GM21528 (cell line): ENCODE data around the gene METRNL.

ENCODE experiments used
- ATAC-seq: cut with Tn5 transposase; IDR thresholded peaks from one replicate; pipeline ENCODE4 v1.9.1; 2021; ENCODE audit warnings: mild to moderate bottlenecking, moderate library complexity; ENCODE audit not compliant: unreplicated experiment, low FRiP score

The METRNL gene

DNA sequence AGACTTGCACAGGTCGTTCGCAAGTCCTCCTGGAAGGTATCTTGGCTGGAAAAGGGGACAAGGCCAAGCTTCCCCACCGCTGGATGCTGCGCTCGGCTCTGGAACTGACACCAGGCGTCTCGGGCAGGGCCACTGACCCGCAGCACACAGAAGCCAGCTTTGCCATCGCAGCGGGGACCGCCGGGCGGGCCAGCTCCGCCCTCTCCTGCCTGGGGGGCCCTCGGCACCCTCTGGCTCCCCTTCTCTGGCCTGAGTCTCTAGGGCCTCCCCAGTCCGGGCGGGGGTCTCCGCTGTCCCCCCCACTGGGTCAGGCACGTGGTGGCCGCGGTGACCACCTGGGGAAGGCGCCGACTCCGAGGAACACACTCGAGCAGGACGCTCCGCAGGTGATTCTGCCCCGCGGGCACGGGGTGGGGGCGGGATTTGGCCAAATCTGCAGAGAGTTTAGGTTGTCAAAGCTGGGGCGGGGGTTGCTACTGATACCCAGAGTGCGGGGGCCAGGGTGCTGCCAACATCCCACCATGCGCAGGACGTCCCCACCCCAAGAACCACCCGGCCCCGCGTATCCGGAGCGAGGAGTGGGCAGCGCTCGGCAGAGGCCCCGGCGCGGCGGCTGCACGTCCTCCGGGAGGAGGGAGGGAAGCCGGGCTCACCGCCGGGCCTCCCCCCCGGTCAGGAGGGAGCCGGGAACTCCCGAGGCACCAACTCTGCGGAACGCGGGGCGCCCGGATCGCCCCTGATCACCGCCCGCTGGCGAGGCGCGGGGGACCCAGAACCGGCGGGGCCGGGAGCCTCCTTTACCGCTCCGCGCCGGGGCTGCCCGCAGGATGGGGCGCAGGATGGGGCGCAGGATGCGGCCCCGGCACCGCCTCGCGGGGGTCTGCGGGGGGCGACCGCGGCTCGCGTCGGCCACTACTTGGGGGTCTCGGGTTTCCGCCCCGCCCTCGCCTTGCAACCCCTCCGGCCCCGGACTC, 744 bp upstream of the METRNL start:
- no peak for ATAC-seq

DNA sequence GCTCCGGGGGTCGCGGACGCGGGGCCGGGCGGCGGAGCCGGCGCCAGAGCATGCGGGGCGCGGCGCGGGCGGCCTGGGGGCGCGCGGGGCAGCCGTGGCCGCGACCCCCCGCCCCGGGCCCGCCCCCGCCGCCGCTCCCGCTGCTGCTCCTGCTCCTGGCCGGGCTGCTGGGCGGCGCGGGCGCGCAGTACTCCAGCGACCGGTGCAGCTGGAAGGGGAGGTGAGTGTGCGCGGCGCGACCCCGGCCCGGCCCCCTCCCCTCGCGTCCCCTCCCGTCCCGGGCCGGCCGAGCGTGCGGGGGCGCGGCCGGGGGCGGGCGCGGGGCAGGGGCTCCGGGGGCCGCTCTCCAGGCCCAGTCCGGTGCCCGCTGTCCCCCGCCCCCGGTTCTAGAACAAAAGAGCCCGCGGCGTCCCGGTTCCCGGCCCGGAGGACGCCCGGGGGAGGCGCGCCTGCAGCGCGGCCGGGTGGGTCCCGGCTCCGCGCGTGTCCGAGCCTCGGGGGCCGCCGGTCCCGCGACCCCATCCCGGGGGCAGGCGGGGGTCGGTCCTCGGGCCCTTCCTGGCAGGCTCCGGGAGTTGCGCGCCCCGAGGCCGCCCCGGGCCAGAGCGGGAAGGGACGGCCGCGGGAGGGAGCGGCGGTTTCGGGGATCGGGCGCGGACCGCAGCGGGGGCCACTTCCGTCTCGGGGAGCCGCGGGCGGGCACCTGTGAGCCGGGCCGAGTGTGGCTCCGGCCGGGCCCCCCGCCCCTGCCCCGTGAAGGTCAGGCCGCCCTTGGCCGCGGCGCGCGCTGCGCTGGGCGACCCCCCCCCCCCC, 563 bp downstream of the METRNL start:
- ATAC-seq = no peak

DNA sequence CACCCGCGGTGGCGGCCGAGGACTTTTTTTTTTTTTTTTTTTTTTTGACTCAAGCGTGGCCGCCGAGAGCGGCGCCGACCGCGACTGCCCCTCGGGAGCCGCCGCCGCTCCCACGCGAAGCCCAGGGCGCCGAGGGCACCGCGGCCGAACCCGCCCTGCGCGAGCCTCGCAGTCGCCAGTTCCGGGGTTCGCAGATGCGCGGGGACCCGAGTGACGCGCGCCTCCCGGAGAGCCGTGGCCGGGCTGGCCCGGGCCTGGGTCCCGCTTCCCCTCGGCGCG, 1.1 kb downstream of the METRNL start:
- ATAC-seq = no peak

DNA sequence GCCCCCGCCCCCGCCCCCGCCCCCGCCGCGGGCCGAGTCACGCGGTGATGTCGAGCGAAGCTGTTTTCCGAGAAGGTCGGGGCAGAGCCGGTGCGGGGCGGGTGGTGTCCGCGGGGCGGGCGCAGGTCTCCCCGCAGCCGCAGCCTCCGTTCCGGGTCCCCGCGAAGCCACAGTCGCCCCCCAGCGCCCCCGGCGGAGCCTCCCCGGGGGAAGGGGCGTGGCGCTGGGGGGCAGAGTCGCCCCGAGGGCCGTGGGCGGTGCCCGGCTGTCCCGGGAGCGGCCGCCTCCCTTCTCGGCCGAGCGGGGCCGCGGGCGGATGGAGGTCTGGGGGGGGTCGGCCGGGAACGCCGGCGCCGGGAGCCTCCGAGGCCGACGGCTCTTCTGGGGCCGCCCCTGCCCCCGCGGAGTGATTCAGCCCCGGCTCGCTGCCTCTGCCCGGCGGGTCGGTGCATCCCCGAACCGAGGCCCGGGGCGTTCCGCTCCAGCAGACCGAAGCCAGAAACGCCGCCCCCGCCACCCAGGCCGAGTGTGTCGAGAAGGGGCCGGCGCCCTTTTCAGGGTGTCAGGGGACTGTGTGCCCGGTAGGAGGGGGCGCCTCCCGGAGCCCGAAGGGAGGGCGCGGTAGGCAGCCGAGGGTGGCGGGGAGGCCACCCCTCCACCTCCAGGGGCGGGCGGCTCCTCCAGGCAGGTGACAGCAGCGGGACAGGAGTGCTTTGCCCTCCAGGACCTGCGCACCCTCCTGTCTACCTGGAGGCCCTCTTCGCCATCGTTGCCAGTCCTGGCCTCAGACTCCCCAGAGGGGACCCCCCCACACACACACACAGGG, 1.7 kb downstream of the METRNL start:
- ATAC-seq = no peak

DNA sequence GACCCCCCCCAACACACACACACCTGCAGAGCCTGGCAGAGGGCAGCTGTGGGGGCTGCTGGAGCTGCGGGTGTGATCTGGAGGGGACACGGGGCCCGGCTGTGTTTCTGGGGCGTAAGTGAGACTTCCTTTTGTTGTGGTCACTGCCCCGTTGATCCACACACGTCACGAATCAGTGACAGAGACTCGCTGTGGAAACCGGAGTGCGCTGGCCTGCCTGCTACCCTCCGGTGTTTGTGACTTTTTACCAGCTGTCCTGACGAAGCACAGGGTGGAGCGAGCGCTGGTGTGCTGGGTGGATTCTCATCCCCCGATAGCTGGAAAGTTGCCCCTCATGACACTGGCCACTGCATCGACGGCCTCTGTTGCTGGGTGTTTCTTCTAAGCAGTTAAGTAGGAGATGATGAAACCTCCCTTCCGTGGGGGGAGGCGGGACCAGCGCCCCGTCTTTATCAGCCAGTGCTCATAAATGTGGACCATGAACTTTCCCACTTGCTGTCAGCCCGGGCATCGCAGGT, 2.3 kb downstream of the METRNL start:
- no peak for ATAC-seq

DNA sequence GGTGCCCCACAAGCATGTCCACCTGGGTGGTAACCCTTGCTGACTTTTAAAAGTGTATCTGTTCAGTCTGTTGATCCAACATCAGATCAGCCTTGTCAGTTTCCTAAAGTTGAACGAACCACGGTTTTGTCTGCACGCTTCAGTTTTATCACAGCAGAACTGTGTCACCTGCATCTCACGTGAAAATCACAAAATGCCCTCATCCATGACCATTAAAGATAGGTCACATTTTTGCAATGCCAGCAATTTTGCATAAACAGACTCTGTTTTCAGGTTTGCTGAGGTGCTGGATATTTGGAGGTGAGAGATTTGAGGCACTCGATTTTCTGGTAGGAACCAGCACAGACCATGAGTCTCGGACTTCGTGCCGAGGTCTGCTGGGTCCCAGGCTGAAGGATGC, 3.0 kb downstream of the METRNL start:
- no peak for ATAC-seq

DNA sequence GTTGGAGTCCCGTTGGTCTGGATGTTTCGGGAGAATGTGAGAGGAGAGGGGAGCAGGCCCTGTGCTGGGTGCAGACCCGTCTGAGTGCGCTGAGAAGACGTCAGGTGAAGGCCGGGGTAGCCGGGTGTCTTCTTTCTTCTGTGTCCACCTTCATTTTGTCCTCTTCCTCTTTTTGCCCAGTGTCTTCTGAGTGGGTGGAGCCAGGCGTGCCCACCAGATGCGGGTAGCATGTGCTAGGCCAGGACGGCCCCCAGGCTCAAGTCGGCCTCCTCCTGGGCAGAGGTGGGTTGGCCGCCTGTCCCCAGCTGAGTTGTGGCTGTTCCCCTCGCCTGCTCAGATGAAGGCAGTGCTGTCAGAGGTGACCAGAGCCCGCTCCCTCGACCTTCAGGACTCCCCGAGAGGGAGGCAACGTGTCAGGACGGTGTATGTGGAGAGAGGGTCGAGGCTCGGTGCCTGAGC, 3.5 kb downstream of the METRNL start:
- no peak for ATAC-seq

DNA sequence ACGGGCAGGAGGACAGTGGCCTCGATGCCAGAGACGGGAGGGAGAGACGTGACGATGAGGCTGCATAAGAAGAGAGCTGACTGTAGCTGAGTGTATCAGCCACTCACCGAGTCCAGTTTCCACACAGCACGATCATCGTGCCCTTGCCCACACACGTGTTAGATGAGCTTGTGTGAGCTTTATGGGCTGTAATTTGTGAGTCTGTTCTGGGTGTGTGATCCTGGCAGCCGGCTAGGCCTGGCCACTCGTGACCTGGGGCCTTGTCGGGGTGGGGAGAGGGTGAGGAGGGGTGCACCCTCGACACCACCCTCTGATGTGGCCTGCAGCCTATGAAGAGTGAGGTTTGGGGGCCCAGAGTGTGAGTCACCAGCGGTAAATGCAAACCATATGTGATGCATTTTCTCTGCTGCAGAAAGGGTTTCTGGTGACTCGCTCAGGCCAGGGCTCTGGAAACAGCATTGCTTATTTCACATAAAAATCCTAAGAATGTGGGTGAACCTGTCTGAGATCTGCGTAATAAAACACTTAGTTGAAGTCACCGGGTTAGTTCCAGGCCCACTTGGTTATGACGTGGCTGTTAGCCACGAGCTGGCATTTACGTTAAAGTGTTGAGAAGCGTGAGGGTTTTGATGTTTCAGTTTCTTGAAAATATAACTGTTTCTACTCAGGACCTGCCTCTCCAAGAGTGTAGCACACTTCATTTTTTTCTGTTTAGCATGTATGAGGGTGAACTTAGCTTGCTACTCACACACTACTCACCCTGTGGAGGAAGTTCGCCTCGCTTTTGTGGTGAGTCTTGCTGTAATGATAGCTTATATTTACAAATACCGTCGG, 4.2 kb downstream of the METRNL start:
- no peak for ATAC-seq

DNA sequence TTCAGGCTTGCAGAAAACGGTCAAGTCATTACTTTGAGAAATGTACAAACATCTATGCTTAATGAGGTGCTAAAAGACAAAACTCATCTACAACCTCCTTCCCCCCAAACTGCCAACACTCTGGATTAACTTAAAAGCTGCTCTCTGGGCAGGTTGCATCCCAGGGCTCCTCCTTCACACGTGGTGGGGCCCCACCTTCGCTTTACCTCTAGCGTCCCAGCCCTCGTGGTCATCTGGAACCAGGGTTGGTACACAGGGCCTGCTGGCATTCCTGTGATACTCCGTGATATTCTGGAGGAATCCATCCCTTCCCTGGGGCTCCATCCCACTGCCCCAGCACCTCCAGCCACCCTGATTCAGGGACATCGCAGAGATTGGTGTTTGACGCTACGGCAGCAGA, 4.8 kb downstream of the METRNL start:
- ATAC-seq = no peak

DNA sequence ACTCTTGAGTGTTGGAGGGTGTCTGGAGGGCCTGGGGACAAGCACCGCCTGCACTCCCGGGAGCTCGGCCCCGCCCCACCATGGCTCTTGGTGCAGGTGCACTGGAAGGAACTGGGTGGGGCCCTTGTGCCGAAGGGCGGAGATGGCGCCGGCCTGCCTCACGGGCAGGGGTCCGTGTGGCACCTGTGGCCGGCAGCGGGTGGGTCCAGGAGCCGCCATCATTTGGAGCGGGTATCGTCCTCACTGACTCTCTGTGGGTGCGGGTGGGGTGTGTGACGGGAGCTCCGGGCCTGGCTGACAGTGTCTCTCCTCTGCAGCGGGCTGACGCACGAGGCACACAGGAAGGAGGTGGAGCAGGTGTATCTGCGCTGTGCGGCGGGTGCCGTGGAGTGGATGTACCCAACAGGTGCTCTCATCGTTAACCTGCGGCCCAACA, 5.2 kb downstream of the METRNL start:
- no peak for ATAC-seq

DNA sequence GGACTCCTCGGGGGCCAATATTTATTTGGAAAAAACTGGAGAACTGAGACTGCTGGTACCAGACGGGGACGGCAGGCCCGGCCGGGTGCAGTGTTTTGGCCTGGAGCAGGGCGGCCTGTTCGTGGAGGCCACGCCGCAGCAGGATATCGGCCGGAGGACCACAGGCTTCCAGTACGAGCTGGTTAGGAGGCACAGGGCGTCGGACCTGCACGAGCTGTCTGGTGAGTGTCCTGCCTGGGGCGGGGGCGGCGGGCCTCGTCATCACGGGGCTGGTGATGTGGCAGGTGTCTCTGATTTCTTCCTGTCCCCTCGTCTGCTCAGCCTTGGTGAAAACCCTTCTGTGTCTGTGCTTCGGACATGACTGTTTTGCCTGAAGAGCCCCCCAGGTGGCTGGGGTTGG, 5.7 kb downstream of the METRNL start:
- no peak for ATAC-seq

DNA sequence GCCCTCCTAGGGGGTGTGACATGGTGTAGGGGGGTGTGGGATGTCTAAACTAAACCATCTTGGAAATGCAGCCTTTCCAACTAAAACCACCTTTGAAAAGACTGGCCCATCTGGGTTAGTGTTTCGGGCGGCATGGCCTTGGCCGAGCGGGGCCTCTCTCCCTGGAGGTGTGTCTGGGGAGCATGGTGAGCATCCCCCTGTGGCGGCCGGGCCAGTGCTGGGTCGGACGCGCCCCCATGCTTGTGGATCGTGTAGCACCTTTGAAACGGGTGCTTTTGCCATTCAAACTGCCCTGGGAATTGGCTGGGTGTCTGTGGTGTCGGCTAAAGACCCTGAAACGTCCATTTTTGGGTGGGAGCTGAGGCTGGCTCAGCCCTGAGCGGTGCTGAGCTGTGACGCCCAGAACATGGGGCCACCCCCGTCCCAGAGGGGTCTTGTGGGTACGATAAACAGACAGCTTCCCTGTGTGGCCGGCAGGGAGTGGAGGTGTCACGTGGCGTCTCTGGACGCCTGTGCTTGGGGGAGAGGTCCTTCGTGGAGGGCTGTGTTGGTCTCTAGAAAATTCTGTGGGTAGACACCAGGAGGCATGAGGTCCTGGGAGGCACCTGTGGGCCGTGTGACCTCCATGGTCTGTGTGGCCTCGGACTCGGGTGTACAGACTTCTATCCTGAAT, 6.3 kb downstream of the METRNL start:
- no peak for ATAC-seq

DNA sequence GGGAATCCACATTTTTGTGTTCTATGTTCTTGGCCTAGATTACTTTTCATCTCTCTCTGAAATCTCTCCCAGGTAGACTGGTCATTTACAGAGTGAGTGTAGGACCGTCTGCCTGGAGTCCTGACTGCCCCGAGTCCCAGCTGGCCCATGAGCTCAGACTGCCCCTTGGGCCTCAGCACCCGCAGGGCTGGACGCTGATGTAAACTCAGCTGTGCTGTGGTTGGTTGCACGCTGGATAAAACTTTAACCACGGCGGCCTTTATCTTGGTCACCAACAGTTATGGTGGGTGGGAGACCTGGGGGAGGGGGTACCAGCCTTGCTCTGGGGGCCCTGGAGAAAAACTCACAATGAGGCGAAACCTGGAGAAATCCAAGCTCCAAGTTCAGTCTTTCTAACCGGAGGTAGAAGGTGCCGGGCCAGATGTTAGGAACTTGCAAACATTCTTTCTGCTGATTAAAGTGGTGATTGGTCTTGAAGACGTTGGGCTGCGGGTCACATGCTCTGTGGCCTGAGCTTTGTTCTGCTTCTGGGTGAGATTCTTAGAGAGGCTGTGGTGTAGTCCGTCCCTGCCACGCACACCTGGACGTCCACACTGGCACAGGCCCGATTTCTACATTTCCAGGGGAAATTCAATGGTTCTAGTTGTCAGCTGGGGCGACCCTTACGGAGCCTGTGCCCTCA, 6.9 kb downstream of the METRNL start:
- no peak for ATAC-seq

DNA sequence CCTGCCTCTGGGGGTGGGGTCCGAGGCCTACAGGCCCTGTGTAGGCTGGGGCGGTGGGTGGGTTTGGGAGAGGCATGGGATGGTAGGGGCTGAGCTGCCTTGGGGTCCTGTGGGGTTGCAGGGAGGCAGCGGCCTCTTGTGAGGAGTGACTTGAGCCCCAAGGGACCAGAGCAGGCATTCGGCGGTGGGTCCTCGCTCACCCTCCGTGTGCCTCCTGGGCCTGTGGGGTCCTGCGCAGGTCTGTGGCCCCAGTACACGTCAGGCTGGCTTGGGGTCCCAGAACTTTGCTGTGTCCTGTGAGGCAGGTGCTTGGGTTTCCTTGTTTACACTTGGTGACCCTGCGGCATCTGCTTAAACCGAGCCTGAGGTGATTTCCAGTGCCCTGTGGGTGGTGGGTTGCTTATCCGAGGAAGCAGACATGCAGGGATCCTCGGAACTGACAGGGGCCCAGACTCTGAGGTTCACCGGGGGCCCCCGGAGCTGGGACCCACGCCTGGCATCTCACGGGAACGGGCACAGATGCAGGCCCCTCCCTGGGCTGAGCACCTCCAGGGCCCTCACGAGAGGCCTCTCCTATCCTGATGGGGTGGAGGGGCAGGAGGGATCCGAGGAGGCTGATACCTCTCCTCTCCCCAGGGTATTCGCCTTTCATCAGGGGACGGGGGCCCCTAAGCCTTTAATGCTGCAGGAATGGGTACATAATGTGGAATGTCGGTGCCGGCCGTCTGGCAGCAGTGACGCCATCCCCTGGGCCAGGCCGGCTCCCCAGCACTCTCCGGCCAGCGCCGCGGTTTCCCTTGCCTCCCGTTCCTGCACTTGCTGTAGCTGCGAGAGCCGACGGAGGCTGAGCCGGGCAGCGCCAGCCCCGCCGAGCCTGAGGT, 7.7 kb downstream of the METRNL start:
- ATAC-seq = no peak

DNA sequence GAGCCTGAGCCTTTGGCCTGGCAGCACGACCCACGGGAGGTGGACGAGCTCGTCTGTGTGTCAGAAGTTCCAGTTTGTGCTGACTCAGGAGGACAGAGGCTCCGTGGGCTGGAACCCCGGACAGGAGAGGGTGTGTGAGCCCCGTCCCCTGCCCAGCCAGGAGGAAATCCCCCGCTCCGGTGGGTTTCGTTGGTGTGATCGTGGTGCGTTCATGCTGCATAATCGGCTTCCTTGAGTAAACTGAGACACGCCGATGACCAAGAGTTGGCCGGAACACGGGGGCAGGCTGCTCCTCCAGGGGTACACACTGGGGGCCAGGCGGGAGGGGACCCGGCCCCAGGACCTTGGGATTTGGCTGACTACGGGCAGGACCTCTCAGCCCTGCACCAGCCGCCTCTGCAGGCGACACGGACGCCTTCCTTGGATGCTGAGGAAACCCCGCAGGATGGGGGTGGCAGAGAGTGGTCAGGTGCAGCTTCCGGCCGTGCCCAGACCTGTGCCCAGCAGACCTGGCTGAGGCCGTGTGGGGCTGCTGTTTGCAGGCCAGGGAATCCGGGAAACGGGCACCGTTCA, 8.5 kb downstream of the METRNL start:
- no peak for ATAC-seq

DNA sequence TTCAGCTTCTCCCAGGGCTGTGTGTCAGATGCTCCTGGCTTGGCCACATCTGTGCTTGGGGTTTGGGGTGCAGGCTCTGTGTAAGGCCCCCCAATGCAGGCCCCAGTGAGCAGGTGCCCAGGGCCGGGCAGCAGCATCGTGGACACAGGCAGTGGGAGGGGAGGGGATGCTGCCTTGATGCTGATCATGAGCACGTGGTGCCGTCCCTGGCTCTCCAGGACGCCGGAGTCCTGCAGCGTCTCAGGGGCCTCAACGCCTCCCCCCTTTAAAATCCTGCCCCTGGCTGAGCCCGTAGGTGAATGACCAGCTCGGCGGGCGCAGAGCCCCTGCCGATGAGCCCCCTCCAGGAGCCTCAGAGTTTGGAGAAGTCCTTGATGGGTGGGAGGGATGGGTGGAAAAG, 9.0 kb downstream of the METRNL start:
- ATAC-seq = no peak

DNA sequence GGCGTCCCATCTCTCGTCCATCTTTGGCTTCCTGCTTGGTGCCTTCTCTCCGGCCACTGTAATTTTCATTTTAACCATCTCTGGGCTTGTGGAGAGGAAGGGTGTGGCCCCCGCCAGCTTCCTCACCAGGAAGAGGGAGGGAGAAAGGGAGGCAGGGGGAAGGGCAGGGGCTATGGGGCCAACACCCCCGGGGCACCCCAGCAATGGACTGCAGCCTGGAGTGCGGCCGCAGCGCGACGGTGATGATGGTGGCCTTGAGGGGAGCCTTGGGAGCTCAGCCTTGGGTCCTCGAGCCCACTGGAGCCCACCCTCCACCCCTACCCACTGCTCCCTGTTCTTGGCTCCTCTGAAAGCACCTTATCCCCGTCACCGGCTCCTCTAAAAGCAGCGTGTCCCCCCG, 9.5 kb downstream of the METRNL start:
- no peak for ATAC-seq
